Measurements from ENCODE around the gene ERCC5.

Gene ERCC5

DNA sequence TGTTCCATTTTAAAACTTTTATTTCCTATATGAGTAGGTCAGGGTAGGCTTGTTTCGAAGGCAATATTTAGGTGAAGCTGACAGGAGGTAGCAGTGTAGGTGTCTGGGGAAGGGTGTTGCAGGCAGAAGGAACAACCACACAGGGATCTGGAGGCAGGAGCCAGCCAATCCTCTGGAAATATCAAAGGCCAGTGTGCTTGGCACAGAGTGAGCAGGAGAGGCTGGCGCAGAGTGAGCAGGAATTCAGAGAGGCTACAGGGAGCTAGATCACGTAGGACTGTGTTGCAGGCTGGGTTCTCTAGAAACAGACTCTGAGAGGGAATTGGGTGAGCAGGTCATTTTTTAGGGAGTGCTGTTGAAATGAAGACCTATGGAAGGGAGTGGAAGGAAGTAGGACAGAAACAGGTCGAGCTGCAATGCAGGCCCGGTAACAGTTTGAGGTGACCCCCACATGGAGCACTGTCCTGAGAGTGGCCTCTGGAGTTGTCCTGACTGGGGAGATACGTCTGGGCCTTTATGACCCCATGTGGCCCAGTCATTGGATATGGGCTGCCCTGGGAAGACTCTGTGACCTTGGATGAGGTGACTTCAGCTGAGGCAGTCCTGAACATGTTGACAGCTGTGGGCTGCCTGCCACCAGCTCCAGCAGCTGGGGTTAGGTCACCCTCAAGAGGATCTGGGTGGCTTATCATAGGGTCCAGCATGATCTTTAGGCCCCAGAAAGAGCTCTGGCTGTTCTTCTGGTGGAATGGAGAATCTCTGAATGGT is 51.7 kb downstream of the ERCC5 start:
- no peak for DNase-seq

DNA sequence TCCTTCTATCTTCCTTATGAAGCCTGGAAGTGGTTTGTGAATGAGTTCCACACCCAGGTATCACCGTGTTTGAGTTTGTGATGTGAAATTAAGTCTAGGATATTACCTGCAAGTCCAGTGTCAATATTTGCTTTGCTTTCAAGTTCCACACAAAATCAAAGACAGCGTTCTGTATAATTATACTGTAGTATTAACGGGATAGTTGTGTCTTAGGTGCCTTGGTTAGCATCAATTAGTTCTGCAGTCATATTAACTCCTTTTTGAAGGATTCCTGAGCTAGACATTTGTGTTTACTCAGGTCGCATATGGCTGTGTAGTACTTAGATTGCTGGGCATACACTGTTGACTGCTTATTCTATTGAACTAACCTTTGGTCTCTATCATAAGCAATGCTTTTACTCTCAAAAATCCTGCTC is 54.4 kb downstream of the ERCC5 start:
- DNase-seq = peak; percentile 50

GRCh38 chr13:102901056-102901455 is 55.2 kb downstream of the ERCC5 start:
- DNase-seq = no peak

- no peak for DNase-seq
Measured at GRCh38 chr13:102901615-102902305, 55.9 kb downstream of the ERCC5 start.

DNA sequence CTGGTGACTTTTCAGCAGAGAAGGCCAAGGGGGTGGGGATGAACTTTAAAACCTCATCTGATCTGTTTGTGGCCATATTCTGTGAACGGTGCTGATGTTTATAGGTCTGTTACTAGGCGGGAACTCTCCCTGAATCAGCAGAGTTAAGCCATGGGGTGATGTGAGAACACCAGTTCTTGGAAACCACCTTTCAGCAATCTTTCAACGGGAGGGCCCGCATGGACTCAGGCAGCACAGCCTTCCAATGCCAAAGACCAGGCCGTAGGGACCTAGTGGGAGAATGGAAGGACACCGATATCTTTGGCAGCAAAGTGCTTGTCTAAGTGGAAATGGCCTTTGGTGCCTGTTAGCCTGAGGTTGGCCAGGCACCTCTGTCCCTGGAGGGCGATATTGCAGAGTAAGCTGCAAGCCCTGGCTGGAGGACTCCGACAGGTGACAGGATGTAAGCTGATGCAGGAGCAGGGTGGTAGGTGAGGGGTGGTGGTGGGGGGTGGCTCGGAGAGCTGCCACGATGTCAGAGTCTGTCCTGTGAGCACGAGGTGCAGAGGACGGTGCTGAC is 57.0 kb downstream of the ERCC5 start:
- DNase-seq = no peak

GRCh38 chr13:102903659-102904407 is 58.0 kb downstream of the ERCC5 start:
- no peak for DNase-seq

DNA sequence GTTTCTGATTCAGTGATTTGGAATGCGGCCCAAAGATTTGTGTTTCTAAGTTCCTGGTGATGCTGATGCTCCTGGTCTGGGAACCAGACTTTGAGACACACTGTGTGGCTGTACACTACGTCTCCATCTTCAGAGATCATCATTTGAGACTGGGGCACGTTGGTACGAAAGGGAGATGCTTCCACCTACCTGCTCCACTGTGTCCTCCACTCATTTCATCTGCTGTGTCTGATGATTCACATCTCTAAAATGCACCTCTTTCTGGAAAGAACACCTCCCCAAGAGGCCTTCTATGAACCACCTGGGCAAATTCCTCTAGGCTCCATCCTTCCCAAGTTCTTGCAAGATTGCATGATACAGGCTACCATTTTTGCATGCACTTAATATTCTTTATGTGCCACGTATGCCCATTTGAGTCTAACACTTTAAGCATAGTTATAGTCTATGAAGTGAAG is 58.6 kb downstream of the ERCC5 start:
- no peak for DNase-seq

DNA sequence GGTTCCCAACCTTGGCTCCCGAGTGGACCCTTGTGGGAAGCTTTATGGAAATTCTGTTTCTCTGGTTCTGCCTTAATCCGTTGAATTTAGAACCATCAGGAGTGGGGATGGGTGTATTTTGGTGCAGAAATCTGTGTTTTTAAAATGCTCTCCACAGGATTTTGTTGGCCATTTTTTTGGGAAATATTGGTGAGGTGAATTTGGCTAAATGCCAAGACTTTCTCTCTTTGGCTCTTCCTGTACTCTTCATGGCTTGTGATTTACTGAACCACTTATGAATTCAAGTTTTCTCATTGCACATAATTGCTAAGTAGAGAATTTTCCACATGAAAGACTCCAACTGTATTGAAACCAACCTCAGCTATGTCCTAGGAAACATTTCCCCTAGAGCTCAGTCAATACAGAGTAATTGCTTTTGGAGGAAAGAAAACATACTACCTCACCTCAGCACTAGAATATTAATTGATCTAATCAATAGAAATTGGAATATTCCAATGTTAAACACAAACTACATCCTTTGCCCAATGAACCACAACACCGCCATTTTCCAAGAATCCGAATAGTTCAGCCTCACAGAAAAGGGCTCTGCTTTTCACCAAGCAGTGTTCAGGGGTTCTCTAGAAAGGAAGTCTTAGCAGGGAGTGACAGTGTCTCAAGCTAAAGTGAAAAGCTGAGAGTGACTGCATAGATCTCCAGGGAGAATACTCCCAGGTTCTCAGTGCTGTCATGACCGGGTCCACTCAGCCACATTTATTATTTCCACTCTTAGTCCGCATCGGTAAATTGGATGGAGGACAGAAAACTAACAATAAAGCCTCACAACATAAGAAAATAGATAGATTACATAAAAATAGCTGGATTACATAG is 60.3 kb downstream of the ERCC5 start:
- DNase-seq = no peak

DNA sequence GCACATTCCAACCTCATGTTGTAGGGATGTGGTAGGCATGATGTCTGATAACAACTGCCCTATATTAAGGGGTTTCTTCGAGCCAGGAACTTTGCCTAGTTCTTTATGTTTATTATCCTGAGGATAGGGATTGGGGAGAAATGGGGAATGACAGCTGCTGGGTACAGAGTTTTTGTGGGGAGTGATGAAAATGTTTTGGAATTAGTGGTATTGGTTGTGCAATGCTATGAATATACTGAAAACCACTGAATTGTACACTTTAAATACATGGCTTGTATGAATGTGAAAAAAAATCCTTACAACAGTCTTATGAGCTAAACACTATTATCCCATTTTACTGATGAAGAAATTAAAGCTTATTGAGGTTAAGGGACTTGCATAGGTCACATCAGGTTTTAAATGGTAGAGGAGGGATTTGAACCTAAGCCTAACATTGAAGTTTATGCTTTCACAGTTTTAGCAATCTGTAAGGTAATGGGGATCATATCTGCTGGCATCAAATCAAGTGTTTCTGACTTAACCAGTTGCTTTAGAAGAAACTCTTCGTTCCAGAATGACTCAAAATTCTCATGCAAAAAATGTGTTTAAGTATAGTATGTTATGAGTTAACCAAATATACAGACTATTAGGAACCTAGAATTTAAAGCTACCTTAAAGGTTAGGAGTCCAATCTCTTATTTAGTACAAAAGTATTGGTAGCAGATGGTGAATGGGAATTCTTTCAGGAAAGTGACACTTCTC is 61.4 kb downstream of the ERCC5 start:
- no peak for DNase-seq

DNA sequence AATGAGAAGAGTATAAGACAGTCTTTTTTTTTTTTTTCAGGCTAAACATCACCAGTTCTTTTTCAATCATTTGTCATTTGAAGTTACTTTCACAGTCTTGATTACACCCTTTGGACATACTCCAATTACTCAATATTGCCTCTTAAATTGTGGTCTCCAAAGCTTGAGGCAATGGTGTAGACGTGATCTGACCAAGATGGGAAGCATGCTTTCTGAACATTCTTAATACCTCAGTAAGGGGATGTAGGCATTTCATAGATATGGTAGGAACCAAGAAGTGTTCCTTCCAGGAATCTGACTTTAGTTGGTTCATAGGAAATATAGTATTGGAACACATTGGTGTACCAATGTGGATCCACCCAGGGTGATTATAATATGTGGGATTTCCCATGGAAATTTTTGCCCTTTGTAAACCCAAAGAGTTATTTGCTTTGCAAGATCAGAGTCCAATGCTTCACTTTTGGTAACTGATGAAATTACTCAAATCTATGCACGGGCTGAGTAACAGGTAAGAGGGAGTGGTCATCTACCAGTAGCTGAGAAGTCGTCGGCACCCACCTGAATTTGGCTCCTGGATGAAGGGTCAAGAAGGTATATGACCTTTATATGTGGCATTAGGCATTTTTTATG is 62.2 kb downstream of the ERCC5 start:
- DNase-seq = no peak

DNA sequence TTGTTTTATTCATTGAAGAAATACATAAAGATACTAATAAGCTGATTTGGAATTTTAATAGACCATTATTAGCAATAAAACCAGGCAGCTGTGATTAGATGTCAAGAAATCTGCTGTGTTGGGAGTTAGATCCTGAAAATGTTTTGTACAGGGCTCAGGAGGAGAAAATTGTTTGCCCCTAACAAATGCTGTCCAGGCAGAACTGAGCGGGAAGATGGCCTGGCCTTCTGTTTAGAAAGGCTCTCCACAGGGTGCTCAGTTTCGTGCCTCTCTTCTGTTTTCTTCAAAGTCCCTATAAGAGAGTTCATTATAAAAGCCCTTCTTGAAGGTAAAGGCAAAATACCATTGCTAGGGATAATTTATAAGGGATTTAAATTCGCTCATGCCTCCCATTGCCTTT is 64.1 kb downstream of the ERCC5 start:
- no peak for DNase-seq

DNA sequence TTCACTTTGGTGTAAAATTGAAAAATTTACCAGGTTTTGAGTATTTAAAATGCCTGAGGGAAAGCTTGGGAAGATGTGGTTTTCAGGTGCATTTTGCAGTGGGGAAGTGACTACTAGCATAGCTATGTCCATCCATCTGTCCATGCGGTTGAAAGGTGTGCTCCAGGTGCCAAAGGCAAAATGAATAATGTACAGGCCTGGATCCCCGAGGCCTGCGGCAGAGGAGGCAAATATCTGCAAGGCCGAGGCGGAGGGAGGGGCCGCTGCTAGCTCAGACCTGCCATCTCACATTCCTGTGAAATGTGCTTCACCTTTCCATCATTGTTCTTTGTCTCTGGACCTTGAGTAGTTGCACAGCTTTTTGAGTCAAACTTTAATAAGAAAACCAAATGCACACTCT is 65.5 kb downstream of the ERCC5 start:
- no peak for DNase-seq

DNA sequence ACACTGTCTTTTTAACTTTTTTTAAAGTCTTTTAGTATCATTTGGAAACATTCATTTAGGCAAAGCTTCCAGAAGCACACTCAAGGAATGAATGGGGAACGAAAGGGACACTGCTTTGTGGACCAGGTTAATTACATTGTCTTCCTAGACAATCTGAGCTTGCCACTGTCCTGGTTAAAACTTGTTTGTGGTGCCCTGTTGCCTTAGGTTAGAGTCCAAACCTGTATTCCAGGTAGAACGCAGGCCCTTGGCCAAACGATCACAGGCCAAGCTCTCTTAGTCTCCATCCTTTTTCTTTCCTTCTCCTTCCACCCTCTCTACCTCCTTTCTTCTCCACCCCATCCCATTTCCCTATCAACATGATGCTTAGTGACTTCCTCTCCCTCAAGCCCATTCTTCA is 66.8 kb downstream of the ERCC5 start:
- DNase-seq = no peak

- DNase-seq = no peak
Measured at GRCh38 chr13:102913914-102914313, 68.1 kb downstream of the ERCC5 start.

- no peak for DNase-seq
Measured at GRCh38 chr13:102914339-102914930, 68.6 kb downstream of the ERCC5 start.

GRCh38 chr13:102915393-102915930 is 69.6 kb downstream of the ERCC5 start:
- no peak for DNase-seq

DNA sequence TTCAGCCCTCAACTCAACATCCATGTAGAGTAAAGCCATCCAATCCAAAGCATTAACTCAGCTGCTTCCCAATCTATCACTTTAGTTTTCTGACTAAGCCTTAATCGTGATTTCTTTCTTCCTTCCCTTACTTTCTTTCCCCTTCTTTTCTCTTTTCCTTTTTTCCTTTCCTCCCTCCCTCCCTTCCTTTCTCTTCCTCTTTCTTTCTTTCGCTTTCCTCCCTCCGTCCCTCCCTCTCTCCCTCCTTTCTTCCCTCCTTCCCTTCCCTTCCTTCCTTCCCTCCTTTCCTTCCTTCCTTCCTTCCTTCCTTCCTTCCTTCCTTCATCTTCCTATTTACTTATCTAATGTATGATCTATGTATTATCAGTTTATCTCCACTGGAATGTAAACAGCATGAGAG is 71.2 kb downstream of the ERCC5 start:
- no peak for DNase-seq

- no peak for DNase-seq
Measured at GRCh38 chr13:102922184-102922583, 76.4 kb downstream of the ERCC5 start.

Measured in NCI-H748 treated with DMSO at 0.1 percent for 48 hours (cell line).